Activated T-helper 1 cell treated with anti-CD3 and anti-CD28 coated beads, Interleukin-2, amount 50 U/mL, for 16 hours (primary cell): ENCODE measurements around the gene BMAL1.
"Not testable (repeated sequence)": the region's sequence is repeated elsewhere in the genome, so short reads cannot be mapped to it uniquely, and the experiment has no call there.

ENCODE experiments used
- DNase-seq, 2 donors: peaks; one replicate each; pipeline ENCODE4 v3.0.0-alpha.2; 2020; ENCODE audit warnings: low read depth in 1 of 2, low spot score in 1 of 2

BMAL1 gene

GRCh38 chr11:13368041-13368446 is 90.5 kb downstream of the BMAL1 start:
- DNase-seq, result no peak

- no peak for DNase-seq
Observed at GRCh38 chr11:13373216-13373615, 95.6 kb downstream of the BMAL1 start.

- no peak for DNase-seq
Observed at GRCh38 chr11:13375798-13376197, 98.2 kb downstream of the BMAL1 start.

- no peak for DNase-seq
Observed at GRCh38 chr11:13376402-13376801, 98.8 kb downstream of the BMAL1 start.

GRCh38 chr11:13376838-13377237 is 99.2 kb downstream of the BMAL1 start:
- DNase-seq, result no peak

GRCh38 chr11:13378316-13378715 is 100.7 kb downstream of the BMAL1 start:
- no peak for DNase-seq

- DNase-seq, result no peak
Observed at GRCh38 chr11:13380731-13381130, 103.1 kb downstream of the BMAL1 start.

- DNase-seq, result no peak
Observed at GRCh38 chr11:13382751-13383150, 105.2 kb downstream of the BMAL1 start.

- no peak for DNase-seq
Observed at GRCh38 chr11:13384908-13385640, 107.5 kb downstream of the BMAL1 start.

- no peak for DNase-seq
Observed at GRCh38 chr11:13386567-13386966, 109.0 kb downstream of the BMAL1 start.

GRCh38 chr11:13388741-13389140 is 111.2 kb downstream of the BMAL1 start:
- DNase-seq, result no peak

- no peak for DNase-seq
Observed at GRCh38 chr11:13391217-13391616, 113.6 kb downstream of the BMAL1 start.

- DNase-seq, result not testable (repeated sequence)
Observed at GRCh38 chr11:13398335-13398734, 120.7 kb downstream of the BMAL1 start.

- DNase-seq, result no peak
Observed at GRCh38 chr11:13405220-13405619, 127.6 kb downstream of the BMAL1 start.

- DNase-seq, result no peak
Observed at GRCh38 chr11:13415201-13415600, 137.6 kb downstream of the BMAL1 start.

- DNase-seq, result no peak
Observed at GRCh38 chr11:13421561-13421960, 144.0 kb downstream of the BMAL1 start.

GRCh38 chr11:13423372-13423771 is 145.8 kb downstream of the BMAL1 start:
- no peak for DNase-seq

- DNase-seq, result no peak
Observed at GRCh38 chr11:13427440-13427839, 149.8 kb downstream of the BMAL1 start.

GRCh38 chr11:13429288-13429687 is 151.7 kb downstream of the BMAL1 start:
- no peak for DNase-seq

GRCh38 chr11:13429836-13430235 is 152.2 kb downstream of the BMAL1 start:
- DNase-seq, result no peak

GRCh38 chr11:13433437-13433836 is 155.8 kb downstream of the BMAL1 start:
- no peak for DNase-seq

GRCh38 chr11:13434247-13435205 is 156.9 kb downstream of the BMAL1 start:
- DNase-seq, result no peak
